PC-9 (cell line): ENCODE measurements around the gene SLC1A2.

Experiments used
- CTCF ChIP-seq: fragments of 200-600 bp; sonication (generic); conservative IDR thresholded peaks from 2 replicates; pipeline ENCODE4 v1.6.1; 2017; ENCODE audit warnings: mixed run types, antibody characterized with exemption, mild to moderate bottlenecking, moderate library complexity
- EZH2 ChIP-seq: fragments of 200-600 bp; sonication (generic); IDR thresholded peaks from 2 replicates; pipeline ENCODE4 v1.8.0; 2017; ENCODE audit warnings: antibody characterized with exemption, low read depth

- TF ChIP-seq CTCF (no peak), EZH2 (no peak)
Observed at GRCh38 chr11:35281169-35281688, 138.1 kb downstream of the SLC1A2 start.
